ENCODE results near the gene GBF1. TPM values are rescaled to one million over a fixed set of nuclear protein-coding genes. Genes with fewer than 3 reads are reported as not detected.

The GBF1 gene
- polyA plus RNA-seq, 3 donors, result 4.2 to 17.4 (median 11.9) TPM

- H3K4me3 Mint-ChIP-seq, result peak overlapping the region; percentile 76 to 93
- Histone ChIP-seq H3K4me1 (ENCODE audit: control insufficient read depth in 1 of 2, insufficient read depth in 2 of 2, low read length in 2 of 2) (peaks cover 46 to 51% of the 10 kb centered on the region in 2 donors), H3K9ac (ENCODE audit: insufficient read depth, low read length, poor library complexity, severe bottlenecking) (peak overlapping the region; percentile 35), H3K79me2 (ENCODE audit: insufficient read depth, low read length) (no peaks in the 10 kb centered on the region), H3K27me3 (ENCODE audit: control insufficient read depth in 2 of 2, insufficient read depth in 2 of 2, low read length in 2 of 2) (peaks cover 28 to 59% of the 10 kb centered on the region in 2 donors), H3K4me2 (replicated peaks; ENCODE audit: extremely low read depth, low read length, poor library complexity, severe bottlenecking) (peak overlapping the region; percentile 91), H3K27ac (ENCODE audit: low read depth in 1 of 2, low read length in 2 of 2) (no peak overlapping the region), H2AFZ (ENCODE audit: insufficient read depth, low read depth, low read length, poor library complexity, severe bottlenecking) (peak overlapping the region; percentile 75), H4K20me1 (ENCODE audit: insufficient read depth, low read length) (peaks cover 10% of the 10 kb centered on the region), H3K36me3 (replicated peaks in 1 of 2; ENCODE audit: control insufficient read depth in 1 of 2, insufficient read depth in 2 of 2, low read length in 2 of 2) (peaks cover 7% of the 10 kb centered on the region in 2 donors), H3K4me3 (replicated peaks in 1 of 3; ENCODE audit: low read depth in 2 of 3, low read length in 3 of 3) (peak overlapping the region; percentile 34 to 70 (median 38)), H3K9me3 (replicated peaks in 1 of 2; ENCODE audit: control insufficient read depth in 1 of 2, insufficient read depth in 1 of 2, low read length in 2 of 2) (peaks cover 0 to 2% of the 10 kb centered on the region in 2 donors)
- H3K36me3 Mint-ChIP-seq, result peaks cover 13 to 15% of the 10 kb centered on the region in 2 donors
- WGBS (ENCODE audit: insufficient coverage), result 2% methylated on average over 52 of the region's 52 CpGs
- H3K27ac Mint-ChIP-seq, result no peak overlapping the region
- peaks cover 0 to 17% (median 1%) of the 10 kb centered on the region in 7 donors for H3K9me3 Mint-ChIP-seq
- no peak for TF ChIP-seq CTCF (IDR thresholded peaks at IDR 0.05)
- intact Hi-C loops (cut with micrococcal nuclease), result loop anchor here in 1 of 2 donors (5.0 kb wide), 1 partner anchor 121 kb away; no protein-coding TSS in a partner anchor
- H3K27me3 Mint-ChIP-seq (ENCODE audit: low read depth in 3 of 3), result peaks cover 45 to 60% (median 58%) of the 10 kb centered on the region in 3 donors
- H3K4me1 Mint-ChIP-seq, result peaks cover 54% of the 10 kb centered on the region
- peak in 2 of 3 donors; percentile 29 to 31 for DNase-seq
Observed at GRCh38 chr10:102230861-102231356, 14.4 kb upstream of the GBF1 start.

- peak; percentile 35 to 56 (median 49) for DNase-seq
- H3K4me1 Mint-ChIP-seq, result peaks cover 47% of the 10 kb centered on the region
- Histone ChIP-seq H3K4me2 (replicated peaks; ENCODE audit: extremely low read depth, low read length, poor library complexity, severe bottlenecking) (peak overlapping the region; percentile 91), H3K9me3 (replicated peaks in 1 of 2; ENCODE audit: control insufficient read depth in 1 of 2, insufficient read depth in 1 of 2, low read length in 2 of 2) (peaks cover 0 to 2% of the 10 kb centered on the region in 2 donors), H3K4me1 (ENCODE audit: control insufficient read depth in 1 of 2, insufficient read depth in 2 of 2, low read length in 2 of 2) (peaks cover 40 to 44% of the 10 kb centered on the region in 2 donors), H3K36me3 (replicated peaks in 1 of 2; ENCODE audit: control insufficient read depth in 1 of 2, insufficient read depth in 2 of 2, low read length in 2 of 2) (peaks cover 7% of the 10 kb centered on the region in 2 donors), H3K27me3 (ENCODE audit: control insufficient read depth in 2 of 2, insufficient read depth in 2 of 2, low read length in 2 of 2) (peaks cover 29 to 65% of the 10 kb centered on the region in 2 donors), H3K4me3 (replicated peaks in 1 of 3; ENCODE audit: low read depth in 2 of 3, low read length in 3 of 3) (peak overlapping the region; percentile 34 to 70 (median 38)), H3K9ac (ENCODE audit: insufficient read depth, low read length, poor library complexity, severe bottlenecking) (peak overlapping the region; percentile 35), H3K79me2 (ENCODE audit: insufficient read depth, low read length) (no peaks in the 10 kb centered on the region), H4K20me1 (ENCODE audit: insufficient read depth, low read length) (peaks cover 10% of the 10 kb centered on the region), H3K27ac (ENCODE audit: low read depth in 1 of 2, low read length in 2 of 2) (no peak overlapping the region), H2AFZ (ENCODE audit: insufficient read depth, low read depth, low read length, poor library complexity, severe bottlenecking) (peak overlapping the region; percentile 75)
- H3K4me3 Mint-ChIP-seq, result peak overlapping the region; percentile 76 to 93
- peaks cover 0 to 17% (median 1%) of the 10 kb centered on the region in 7 donors for H3K9me3 Mint-ChIP-seq
- peak; percentile 78 for TF ChIP-seq CTCF (IDR thresholded peaks at IDR 0.05)
- intact Hi-C loops (cut with micrococcal nuclease), result loop anchor here in 1 of 2 donors (5.0 kb wide), 1 partner anchor 121 kb away; no protein-coding TSS in a partner anchor
- H3K36me3 Mint-ChIP-seq, result peaks cover 13 to 15% of the 10 kb centered on the region in 2 donors
- 9% methylated on average over 70 of the region's 76 CpGs for WGBS (ENCODE audit: insufficient coverage)
- H3K27ac Mint-ChIP-seq, result no peak overlapping the region
- H3K27me3 Mint-ChIP-seq (ENCODE audit: low read depth in 3 of 3), result peaks cover 47 to 67% (median 65%) of the 10 kb centered on the region in 3 donors
Observed at GRCh38 chr10:102231357-102232318, 13.7 kb upstream of the GBF1 start.

Measured in CD14-positive monocyte (primary cell).